NCI-H226 (cell line): ENCODE measurements around the gene LRRC8D.
"Not testable (repeated sequence)": the region's sequence is repeated elsewhere in the genome, so short reads cannot be mapped to it uniquely, and the experiment has no call there.

Experiments used
- DNase-seq: peaks from one replicate; pipeline ENCODE4 v3.0.0-alpha.2; 2015

LRRC8D gene

DNA sequence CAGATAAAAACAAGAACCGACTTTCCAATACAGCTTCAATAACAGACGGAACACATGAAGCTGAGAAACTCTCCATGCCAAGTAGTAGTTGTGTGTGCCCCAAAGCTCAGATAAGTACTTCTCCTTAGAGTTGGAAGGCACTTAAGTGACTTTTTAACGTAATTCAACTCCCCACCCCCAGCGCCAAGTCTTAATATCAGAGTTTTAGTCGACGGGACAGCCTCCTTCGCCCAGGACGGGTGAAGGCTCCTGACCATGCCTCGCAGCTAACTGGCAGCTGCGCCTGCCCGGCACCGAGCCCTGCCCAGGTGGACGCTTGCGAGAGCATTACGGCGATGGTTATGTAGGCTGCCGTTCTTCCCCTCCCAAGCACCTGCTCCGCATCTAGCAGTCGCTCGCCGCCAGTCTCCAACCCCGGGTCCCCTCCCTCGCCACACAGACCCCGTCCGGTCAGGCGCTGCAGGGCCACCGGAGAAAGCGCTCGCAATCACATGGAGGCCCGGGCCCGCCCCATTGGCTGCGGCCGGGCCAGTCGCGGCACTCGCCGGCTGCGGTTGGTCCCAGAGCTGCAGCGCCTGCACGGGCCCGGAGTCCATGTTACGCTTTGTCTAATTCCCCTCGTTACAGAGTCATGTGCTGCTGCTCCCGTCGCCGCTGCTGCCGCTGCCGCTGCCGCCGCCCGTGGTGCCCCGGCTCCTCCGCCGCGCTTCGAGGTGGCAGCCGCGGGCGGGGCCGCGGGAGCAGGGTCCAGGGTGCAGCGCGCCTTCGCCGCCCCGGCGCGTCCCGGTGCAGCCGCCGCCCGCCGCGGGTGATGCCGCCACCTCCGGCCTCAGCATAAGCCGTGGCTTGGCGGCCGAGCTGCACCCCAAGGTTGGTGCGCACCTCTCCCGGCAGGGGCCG is at the start of gene LRRC8D:
Gene LRRC8D (plus strand): TSS at position 611 of the 900 bp plus-strand sequence. CDS start 112,037 bp downstream, outside the sequence.
- DNase-seq = peak; percentile 77

DNA sequence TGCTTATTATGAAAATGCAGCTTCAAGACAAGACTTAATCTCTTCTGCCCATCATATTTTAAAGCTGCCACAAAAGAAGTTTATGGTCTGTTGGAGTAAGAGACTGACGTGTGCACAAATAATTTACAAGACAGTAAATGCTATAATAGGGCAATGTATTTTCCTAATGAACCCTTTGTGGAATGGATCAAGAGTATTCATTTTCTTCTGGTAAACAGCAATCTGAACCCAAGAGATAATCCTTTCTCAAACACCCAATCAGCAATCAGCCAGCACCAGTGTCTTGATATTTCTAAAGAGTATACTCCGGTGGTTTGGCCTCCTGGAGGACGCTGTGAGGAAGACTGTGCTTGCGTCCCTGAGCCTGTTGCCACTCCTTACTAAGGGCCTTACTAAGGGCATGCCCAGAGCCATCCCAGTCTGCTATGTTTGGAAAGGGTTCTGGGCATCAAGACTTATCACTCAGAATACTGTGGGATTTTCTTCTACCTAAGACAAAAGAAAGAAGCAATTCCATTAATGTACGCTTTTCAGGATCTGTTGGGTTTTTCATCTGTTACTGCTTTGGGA is 48.8 kb upstream of the LRRC8D start:
- DNase-seq = no peak

DNA sequence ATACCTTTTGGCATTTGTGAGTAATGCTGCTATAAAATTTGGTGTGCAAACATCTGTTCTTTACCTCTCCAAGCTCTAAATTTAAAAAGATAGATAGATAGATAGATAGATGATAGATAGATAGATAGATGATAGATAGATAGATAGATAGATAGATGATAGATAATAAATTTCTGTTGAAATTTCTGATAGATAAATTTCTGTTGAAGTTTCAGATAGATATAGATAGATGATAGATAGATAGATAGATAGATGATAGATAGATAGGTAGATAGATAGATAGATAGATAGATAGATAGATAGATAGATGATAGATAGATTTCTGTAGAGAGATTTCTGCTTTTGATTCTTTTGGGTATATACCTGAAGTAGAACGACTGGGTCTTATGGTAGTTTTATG is 44.7 kb upstream of the LRRC8D start:
- not testable (repeated sequence) for DNase-seq

DNA sequence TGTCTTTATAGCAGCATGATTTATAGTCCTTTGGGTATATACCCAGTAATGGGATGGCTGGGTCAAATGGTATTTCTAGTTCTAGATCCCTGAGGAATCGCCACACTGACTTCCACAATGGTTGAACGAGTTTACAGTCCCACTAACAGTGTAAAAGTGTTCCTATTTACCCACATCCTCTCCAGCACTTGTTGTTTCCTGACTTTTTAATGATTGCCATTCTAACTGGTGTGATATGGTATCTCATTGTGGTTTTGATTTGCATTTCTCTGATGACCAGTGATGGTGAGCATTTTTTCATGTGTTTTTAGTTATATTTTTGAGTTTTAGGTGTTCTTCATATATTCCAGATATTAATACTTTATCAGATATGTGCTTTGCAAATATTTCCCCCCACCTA is 43.6 kb upstream of the LRRC8D start:
- DNase-seq = not testable (repeated sequence)

DNA sequence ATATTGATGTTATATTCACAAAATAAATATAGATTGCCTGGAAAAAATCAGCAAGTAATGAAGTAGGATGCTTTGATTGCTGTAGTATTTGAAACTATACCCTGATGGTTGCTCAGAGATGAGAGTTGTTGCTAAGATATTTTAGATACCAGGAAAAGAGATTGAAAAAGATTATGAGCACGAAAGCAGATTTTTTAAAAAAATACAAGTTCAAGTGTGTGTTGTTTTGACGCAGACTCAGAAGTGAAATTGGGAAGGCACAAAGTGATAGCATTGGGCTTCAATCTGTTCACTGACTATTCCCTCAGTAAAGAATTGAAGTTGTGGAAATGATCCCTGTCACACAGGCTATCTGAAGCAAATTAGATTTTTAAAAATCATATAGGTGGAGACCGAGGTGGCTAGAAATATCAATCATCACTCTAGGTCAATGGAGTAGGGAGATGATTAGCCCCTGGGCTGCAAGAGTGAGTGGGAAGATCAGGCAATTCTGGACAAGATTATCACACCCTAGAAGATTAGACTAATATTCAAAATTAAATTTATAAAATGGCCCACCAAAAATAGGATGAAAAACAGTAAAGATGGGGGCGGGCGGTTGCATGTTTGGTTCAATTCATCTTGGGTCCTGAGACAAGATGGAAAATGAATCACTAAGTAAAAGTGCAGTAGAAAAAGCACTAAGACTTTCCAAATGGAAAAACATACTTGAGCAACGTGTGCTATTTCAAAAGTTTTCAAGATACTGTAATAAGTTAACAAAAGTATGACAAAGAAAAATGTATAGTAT is 41.5 kb upstream of the LRRC8D start:
- no peak for DNase-seq

DNA sequence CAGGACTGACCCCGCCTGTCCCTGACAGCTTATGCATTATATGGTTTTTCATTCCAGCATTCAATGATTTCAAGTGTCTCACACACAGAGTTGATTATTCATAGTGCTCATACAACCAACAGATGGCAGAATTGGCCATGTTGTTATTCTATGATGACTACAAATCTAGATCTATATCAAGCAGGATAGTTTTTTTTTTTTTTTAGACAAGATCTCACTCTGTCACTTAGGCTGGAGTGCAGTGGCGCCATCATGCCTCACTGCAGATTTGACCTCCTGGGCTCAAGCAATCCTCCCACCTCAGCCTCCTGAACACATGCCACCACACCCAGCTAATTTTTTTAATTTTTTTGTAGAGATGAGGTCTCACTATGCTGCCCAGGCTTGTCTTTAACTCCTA is 40.1 kb upstream of the LRRC8D start:
- peak; percentile 31 for DNase-seq

DNA sequence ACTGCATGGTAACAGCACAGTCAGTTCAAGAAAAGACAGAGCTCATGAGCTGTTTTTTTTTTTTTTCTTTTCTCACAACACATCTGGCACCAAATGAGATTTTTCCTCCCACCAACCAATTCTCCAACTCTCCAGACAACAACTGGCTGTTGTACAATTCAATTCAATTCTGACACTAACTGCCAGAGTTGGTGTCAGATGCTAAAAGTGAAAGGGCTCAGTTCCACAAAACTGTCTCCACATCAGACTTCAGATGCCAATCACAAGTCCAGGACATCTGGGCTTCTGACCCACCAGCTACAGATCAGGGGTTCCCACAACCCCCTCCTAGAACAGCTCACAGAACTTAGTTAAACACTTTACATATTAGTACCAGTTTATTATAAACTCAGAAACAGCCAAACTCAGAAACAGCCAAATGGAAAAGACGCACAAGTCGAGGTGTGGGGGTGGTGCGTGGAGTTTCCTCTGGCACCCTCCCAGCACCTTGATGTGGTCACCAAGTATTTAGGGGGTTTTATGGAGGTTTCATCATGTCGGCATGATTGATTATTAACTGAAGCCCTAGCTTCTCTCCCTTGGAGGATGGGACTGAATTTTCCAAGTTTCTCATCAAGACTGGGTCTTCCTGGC is 39.2 kb upstream of the LRRC8D start:
- DNase-seq = no peak

DNA sequence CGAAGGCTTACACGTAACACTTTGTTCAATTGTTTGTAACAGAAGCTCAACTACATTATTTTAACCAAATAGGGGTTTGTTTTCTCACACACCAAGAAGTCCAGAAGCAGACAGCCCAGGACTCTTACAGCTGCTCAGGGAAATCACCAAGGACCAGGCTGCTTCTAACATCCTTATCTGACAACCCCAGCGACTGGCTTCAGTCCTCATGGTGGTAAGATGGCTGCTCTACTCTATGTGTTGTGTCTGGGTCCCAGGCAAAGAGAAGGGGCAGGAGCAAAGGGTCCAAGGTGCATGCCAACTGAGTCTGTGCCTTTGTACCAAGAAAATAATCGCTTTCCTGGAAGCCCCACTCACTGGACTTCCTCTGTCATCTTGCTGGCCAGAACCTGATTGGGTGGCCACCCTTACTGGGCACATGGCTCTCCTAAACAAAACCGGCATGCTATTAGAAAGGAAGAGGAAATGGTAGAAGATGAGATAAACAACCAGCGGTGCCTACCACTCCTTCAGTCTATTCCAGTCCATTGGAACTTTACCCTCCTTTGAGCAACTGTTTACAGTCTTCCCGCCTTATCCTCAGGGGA is 34.1 kb upstream of the LRRC8D start:
- DNase-seq = no peak

DNA sequence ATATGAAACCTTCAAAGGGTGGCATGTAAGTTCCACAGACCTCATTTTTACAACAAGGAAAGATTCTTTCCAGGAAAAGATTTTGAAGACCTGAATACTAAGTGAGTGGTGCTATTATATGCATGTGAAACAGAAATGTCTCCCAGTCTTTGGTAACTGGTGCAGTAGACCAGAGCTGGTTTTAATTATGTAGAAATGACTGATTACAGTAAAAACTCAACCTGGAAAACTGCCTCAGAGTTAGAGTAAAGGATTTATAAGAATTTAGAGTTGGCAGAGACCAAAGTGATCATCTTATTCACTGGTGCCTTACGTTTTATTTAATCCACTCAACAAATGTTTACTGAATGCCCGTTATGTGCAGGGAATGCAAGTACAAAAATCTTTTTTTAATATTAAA is 30.2 kb upstream of the LRRC8D start:
- DNase-seq = no peak

DNA sequence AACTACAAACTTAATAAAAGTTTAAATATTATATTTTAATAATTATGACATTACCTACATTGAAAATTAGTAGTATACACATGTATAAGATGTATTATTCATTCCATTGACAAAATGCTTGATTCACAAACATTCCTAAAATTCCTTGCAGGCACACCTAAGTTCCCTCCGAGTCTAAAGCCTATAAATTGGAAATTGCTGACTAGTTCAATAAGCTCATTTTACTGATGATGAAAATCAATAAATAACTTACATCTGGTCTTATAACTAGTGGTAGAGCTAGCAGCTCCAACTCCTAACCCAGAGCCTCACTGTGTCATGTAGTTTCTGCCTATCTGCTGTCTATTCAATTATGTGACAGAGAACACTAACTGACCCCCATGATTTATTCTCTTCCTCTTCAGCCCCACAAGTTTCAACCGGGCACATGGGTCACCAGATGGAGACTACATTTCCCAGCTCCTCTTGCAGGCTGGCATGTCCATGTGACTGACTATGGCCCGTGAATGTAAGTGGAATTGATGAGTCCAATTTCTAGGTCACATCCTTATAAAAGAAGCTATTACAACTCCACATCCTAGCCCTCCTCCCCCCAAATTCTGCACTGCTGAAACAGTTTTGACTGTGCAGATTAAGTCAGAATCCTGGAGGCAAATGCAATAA is 29.6 kb upstream of the LRRC8D start:
- no peak for DNase-seq

DNA sequence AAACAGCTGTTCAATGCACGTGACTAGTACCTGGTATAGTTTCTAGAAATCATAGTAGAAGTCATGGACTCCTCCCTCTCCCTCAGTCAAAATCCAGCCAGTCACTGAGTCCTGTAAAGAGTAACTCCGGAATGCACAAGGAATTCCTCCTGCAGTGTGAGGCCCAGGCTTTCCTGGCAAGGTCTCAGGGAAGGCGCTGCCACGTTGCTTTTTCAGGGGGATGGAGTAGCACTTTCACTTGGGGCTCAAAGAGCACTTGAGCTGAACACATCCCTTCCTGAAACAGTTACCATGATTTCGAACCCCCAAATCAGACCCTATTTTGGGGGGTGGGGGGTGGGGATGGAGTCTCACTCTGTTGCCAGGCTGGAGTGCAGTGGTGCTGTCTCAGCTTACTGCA is 26.4 kb upstream of the LRRC8D start:
- DNase-seq = peak; percentile 74

DNA sequence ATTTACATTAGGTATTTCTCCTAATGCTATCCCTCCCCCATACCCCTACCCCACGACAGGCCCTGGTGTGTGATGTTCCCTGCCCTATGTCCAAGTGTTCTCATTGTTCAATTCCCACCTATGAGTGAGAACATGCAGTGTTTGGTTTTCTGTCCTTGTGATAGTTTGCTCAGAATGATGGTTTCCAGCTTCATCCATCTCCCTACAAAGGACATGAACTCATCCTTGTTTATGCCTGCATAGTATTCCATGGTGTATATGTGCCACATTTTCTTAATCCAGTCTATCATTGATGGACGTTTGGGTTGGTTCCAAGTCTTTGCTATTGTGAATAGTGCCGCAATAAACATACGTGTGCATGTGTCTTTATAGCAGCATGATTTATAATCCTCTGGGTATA is 25.3 kb upstream of the LRRC8D start:
- DNase-seq = not testable (repeated sequence)

DNA sequence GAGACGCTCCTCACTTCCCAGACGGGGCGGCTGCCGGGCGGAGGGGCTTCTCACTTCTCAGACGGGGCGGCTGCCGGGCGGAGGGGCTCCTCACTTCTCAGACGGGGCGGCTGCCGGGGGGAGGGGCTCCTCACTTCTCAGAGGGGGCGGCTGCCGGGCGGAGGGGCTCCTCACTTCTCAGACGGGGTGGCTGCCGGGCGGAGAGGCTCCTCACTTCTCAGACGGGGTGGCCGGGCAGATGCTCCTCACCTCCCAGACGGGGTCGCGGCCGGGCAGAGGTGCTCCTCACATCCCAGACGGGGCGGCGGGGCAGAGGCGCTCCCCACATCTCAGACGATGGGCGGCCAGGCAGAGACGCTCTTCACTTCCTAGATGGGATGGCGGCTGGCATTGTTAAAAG is 23.0 kb upstream of the LRRC8D start:
- not testable (repeated sequence) for DNase-seq

DNA sequence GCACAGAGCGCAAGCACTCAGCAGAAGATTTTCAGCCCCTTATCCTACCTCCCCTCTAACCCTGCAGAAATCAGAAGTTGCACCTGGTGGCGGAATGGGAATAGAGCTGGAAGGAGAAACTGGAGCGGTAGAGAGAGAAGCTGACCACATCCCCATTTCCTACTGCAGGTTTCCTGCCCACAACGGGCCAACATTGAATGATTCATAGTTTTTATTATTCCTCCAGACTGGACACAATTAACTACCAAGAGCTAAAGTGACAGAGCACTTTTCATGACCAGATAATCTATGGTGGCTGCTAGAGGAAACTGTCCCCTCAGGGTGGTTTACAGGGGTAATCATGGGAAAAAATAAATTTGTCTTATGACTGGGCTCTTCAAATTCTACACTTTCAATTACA is 21.3 kb upstream of the LRRC8D start:
- no peak for DNase-seq

DNA sequence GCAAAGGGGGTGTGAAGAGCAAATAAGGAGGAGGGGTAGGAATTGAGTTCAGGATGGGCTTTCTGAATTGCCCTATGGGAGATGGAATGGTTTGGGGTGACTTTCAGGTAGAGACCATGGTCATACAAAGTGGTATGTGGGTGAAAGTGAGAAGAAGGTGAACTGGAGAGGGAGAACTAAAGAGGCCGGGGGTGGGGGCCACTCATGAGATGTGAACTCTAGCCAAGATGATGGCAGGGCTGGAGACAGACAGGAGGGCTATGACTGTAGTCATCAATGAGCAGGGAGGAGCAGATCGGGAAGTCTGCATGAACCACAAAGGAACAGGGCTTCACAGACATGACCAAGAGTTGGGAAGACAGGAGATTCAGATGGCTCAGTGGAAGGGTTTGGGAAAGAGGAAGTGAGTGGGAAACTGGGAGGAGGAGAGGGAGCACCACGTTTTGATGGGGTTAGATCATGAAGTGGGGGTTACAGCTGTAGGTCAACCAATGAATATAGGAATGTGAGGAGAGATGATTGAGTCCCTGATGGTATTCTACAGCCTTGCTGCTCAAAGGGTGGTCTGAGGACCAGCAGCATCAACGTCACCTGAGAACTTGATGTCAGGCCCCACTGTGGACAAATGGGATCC is 20.7 kb upstream of the LRRC8D start:
- no peak for DNase-seq

DNA sequence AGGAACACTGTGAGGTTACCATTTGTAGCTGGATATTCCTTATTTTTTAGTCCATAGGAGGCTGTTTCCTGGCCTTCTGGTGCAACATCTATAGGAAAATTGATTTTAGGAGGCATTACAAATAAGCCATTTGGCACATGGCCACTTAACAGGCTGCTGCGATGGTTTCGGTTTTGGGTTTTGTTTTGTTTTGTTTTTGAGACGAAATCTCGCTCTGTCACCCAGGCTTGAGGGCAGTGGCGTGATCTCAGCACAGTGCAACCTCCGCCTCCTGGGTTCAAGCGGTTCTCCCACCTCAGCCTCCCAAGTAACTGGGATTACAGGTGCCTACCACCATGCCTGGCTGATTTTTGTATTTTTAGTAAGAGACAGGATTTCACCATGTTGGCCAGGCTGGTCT is 20.1 kb upstream of the LRRC8D start:
- no peak for DNase-seq

DNA sequence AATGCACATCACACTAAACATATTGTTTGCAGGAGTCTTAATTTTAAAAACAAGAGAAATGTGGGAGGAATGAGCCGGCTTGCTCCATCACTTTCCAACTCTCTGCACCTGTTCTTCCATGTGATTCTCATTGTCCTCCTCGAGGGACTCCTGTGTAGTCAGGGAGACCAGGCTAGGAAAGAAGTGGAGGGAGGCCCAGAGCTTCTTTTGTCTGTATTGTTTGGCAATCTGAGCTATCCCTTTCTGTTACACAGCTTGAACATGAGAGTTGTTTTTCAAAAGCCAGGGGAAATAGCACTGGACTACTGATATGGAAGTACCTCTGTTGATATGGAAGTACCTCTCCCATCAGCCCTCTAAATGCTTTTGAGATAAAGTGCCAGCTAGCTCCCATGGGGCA is 18.8 kb upstream of the LRRC8D start:
- DNase-seq = no peak

DNA sequence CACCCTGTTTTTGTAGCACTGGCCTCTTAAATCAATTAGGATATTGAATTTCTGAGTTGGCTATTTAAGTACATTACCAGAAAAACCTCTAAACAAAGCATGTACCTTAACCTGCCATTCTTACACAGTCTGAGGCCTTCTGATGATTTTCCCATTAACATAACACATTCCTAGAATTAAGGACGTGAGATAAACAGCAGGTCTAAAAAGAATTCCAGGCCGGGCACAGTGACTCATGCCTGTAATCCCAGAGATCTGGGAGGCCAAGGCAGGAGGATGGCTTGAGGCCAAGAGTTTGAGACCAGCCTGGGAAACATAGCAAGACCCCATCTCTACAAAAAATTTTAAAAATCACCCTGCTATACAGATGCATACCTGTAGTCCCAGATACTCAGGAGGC is 18.0 kb upstream of the LRRC8D start:
- DNase-seq = peak; percentile 31

DNA sequence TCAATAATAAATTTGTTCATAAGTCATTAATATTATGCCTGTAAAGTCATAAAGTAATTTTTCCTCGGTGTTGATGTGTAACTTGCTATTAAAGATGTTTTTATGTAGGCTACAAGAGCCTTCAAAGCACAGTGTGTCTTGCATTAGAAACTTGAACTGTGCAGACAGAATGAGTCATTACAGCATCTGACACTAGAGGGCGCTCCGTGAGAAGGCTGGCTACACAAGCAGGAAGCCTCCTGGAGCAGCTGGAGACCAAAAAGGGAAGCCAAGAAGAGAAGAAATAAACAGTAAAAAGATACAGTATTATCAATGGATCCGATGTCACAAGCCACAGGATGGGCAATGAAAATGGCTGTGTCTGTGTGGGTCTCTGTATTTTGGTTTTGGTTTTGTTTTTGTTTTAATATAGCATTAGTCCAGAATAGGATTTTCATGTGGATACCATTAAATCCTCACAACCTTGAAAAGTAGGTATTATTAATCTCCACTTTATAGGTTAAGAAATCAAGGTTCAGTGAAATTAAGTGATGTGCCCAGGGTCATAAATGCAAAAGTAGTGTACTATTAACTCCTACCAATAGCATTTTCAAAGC is 16.1 kb upstream of the LRRC8D start:
- DNase-seq = peak; percentile 36

DNA sequence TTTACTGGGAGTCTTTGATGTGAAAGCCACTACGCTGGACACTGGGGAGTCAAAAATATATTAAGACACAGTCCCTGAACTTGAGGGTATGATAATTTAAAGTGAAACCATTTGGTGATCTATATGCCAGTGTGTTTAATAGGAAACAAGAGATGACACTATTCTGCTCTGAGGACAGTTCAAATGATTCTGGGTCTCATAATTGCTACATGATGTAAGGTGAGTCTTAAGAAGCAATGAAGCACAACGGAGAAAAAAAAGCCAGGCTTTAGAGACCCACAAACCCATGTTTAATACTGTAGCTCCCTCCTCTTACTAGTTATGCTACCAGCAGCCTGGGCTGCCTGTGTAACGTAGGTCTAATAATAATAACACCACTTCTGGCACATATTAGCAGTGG is 14.2 kb upstream of the LRRC8D start:
- DNase-seq = no peak

DNA sequence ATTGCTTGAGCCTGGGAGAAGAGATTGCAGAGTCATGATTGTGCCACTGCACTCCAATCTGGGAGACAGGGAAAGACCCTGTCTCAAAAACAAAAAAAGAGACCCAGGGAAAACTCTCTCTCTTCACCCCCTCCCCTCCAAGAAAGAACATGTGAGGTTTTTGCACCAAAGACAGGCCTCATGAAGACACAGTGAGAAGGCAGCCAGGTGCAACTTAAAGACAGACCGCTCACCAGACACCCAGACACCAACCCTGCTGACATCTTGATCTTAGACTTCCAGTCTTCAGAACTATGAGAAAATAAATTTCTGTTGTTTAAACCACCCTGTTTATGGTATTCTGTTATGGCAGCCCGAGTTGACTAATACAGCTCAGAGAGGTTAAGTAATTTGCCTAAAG is 13.3 kb upstream of the LRRC8D start:
- DNase-seq = no peak
